VCaP (cell line): ENCODE measurements around the gene ITGA11.

Source experiments
- H3K27ac ChIP-seq: fragments of 450-650 bp; 2 replicates; pipeline ENCODE4 v1.5.1; 2017
- TF ChIP-seq, protein P1 (sequence below): fragments of 450-650 bp; conservative IDR thresholded peaks from 2 replicates; pipeline ENCODE4 v1.5.1; 2017; ENCODE audit warnings: mild to moderate bottlenecking, moderate library complexity

Gene ITGA11

DNA sequence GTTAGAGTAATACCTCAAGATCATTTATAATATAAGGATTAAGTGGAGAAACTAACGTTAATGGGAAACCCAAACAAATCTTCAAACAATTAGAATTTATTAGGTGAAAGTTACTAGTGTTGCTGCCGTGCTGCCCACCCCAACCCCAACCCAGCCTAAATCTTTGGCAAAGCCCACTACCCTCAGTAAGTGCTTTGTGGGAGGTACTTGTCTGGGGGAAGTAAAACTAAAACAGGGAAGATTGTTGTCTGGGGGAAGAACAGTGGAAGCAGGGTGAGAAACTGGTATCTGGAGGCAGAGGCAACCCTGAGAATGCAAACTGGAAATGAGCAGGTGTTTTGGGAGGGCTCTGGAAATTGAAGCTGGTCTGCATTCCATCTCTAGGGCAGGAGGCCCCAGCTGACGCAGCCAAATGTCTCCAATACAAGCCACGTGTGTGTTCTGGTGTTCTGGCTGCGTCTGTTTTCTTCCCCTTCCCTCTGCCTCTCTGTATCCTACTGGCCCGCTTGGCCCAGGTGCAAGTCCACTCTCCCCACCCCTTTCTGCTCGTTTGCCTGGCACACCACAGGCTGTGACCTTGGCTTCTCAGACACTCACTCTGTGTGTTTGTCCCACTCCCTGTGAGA, 121.7 kb downstream of the ITGA11 start:
- TF ChIP-seq, protein P1, sequence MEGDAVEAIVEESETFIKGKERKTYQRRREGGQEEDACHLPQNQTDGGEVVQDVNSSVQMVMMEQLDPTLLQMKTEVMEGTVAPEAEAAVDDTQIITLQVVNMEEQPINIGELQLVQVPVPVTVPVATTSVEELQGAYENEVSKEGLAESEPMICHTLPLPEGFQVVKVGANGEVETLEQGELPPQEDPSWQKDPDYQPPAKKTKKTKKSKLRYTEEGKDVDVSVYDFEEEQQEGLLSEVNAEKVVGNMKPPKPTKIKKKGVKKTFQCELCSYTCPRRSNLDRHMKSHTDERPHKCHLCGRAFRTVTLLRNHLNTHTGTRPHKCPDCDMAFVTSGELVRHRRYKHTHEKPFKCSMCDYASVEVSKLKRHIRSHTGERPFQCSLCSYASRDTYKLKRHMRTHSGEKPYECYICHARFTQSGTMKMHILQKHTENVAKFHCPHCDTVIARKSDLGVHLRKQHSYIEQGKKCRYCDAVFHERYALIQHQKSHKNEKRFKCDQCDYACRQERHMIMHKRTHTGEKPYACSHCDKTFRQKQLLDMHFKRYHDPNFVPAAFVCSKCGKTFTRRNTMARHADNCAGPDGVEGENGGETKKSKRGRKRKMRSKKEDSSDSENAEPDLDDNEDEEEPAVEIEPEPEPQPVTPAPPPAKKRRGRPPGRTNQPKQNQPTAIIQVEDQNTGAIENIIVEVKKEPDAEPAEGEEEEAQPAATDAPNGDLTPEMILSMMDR, result no peak
- H3K27ac ChIP-seq, result no peak overlapping the region

- no peak overlapping the region for H3K27ac ChIP-seq
- TF ChIP-seq, protein P1, result no peak
These were observed 122.9 kb downstream of the ITGA11 start for GRCh38 chr15:68309024-68309423.

DNA sequence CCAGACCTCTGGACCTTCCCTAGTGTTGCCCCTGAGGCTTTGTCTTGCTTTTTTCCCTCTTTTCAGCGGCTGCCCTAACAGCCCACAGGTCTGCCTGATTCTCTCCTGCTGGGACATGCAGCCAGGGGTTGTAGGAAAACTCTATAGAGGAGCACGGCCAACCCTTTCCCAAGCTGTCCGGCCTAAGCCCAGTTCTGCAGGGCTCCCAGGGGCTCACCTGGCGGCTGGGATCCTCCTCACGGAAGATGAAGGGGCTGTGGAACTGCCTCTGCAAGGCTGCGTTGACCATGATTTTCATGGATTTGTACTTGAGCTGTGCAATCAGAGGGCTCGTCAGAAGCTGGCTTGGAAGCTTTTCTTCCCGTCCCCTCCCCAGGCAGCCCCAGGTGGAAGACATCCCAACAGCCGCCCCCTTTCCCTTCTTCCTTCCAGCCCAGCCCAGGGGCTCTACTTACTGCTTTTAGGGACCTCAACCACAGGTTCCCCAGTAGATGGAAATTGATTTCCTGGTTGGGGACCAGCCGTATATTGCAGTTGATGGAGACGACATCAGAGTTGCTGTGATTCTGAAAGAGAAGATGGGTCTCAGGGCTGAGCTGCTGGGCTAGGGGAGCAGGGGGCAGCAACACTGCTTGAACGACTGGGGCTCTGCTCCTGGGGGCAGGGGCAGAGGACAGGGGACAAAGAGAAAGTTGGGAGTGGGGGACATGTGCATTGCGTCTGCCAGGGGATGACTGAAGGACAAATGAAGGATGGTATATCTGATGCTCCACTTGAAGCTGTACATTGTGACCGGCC, 124.6 kb downstream of the ITGA11 start:
- H3K27ac ChIP-seq, result no peak overlapping the region
- TF ChIP-seq, protein P1, result no peak

DNA sequence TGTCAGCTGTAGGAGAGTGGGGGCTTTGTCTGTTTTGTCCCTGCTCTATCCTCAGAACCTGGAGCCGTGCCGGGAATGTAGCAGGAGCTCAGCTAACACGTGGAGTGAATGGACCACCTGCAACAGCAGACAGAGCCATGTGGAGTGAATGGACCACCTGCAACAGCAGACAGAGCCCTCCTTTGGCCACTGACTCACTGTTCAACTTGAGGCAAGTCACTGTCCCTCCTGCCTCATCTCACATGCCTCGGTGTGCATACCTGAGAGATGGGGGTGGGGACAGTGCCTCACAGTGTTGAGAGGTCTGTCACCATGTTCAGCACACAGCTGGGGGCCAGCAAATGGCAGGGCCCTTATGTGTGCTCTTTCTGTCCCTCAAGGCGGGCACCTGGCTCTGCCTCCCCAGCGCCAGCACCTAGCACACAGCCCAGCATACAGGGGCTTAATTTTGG, 126.5 kb downstream of the ITGA11 start:
- TF ChIP-seq, protein P1, result no peak
- no peak overlapping the region for H3K27ac ChIP-seq

DNA sequence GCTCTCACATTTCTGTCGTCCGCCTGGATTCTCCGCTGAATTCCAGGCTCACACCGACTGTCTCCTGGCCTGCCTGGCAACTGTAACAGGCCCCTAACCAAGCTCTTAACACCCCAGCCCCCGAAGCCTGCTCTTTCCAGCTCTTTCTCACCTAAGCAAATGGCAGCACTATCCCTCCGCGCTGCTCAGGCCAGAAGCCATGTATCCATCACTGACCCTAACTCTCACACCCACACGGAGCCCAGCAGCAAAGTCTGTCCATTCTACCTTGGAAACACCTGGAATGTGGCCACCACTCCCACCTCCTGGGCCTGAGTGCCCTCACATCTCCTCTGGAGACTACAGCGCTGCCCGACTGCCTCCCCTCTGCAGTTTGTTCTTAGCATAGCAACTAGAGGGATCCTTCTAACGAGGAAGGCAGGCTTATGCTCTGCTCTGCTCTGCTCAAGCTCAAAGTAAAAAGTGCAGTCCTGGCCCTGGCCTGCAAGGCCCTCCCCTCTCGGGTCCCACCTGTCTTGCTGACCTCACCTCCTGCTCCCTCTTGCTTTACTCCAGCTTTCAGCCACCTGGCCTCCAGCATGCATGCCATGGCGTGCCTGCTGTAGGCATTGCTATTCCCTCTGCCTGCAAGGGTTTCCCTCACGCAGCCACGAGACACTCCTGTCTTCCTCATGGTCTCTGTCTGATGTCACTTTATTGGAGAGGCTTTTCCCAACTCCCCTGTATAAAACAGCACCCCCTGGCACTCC, 127.2 kb downstream of the ITGA11 start:
- TF ChIP-seq, protein P1, result no peak
- H3K27ac ChIP-seq, result no peak overlapping the region

DNA sequence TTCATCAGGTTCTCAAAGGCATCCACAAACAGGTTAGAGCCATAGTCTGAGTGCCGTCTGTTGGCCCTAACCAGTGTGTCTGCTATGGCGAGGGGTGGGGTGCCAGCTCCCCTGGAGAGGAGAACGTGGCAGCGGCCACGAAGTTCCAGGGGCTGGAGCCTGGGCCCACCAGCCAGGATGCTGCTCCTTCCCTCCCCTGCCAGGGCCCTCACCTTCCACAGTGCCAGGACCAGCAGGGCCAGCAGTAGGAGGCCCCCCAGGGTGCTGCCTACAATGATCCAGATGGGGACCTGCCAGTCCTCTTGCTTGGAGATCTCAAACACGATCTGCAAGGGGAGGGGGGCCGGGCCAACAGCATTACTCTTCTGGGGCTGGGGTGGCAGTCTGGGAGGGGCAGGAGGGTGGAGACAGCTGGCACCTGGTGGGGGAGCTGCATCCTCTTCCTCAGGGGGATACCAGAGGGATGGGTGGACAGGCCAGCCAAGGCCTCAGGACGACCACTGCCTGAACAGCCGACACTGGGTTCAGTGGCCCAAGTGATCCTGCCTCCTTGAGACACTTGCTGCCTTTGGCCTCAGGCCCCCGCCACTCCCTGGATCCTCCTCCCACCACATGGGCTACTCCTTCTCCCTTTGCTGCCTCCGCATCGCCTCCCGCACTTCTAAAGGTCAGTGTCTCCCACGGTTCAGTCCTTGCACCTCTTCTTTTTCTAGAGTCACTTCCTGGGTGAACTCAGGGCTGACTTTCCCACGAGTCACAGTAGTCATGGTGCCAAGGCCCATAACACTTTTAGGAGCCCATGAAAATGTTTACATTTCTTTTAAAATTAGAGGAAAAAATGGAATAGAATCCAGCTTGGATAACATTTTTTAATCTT, 128.2 kb downstream of the ITGA11 start:
- TF ChIP-seq, protein P1, result no peak
- H3K27ac ChIP-seq, result no peak overlapping the region
